HepG2 (cell line): ENCODE data around the gene LMAN1L. TPM values are rescaled to one million over a fixed set of nuclear protein-coding genes. Genes with fewer than 3 reads are reported as not detected.

ENCODE experiments used
- ATAC-seq: fragments of 200-7000 bp; cut with Tn5 transposase; 3 replicates; pipeline ENCODE4 v1.9.1; 2020; ENCODE audit warnings: mild to moderate bottlenecking, moderate library complexity
- BruUV-seq: library from RNA; stranded (reverse); fragments of 400-500 nt; replicated peaks from 2 replicates; lab custom pipeline; 2021; lab: Mats Ljungman, UMichigan
- CTCF ChIA-PET: fragments of 300-600 bp; formaldehyde crosslinking; extraction: SDS; loops from one replicate; lab custom pipeline; 2021; ENCODE audit warnings: low total read pairs, inconsistent platforms, low intra/inter-chr PET ratio; lab: Yijun Ruan, JAX
- POLR2A ChIA-PET: fragments of 350-600 bp; sonication (Branson Sonifier 250); formaldehyde crosslinking; loops from one replicate; lab custom pipeline; 2020; ENCODE audit warnings: antibody characterized with exemption, inconsistent platforms; lab: Yijun Ruan, JAX
- DNase-seq: peaks from one replicate; pipeline ENCODE4 v3.0.0-alpha.2; 2015; ENCODE audit warnings: low spot score
- FAIRE-seq: peaks from 3 replicates; lab custom pipeline; 2011; peaks lifted over from hg19 to GRCh38; lab: Jason Lieb, UNC
- H2AFZ ChIP-seq: one replicate; pipeline ENCODE4 v1.6.1; 2011; ENCODE audit warnings: low read length, inconsistent platforms
- H3K27ac ChIP-seq: fragments of 300-600 bp; 3 replicates; pipeline ENCODE4 v1.8.0; 2011; ENCODE audit warnings: mixed run types, mild to moderate bottlenecking, mixed read lengths, low read length, inconsistent platforms; ENCODE audit not compliant: insufficient read depth; ENCODE audit errors: extremely low read length
- H3K27me3 ChIP-seq, 2 experiments: fragments of 200-600 bp in 1 of 2; 2 replicates in 1 of 2; 3 replicates in 1 of 2; pipeline versions ENCODE4 v1.6.0 to v1.8.0; 2011; ENCODE audit warnings: low read length in 2 of 2, mild to moderate bottlenecking in 2 of 2, moderate library complexity in 2 of 2, inconsistent platforms in 1 of 2; ENCODE audit not compliant: insufficient read depth in 2 of 2, control insufficient read depth in 1 of 2
- H3K36me3 ChIP-seq, 2 experiments: fragments of 200-600 bp in 1 of 2; replicated peaks in 1 of 2; 2 replicates in 1 of 2; 3 replicates in 1 of 2; pipeline versions ENCODE4 v1.5.1 to v1.8.0; 2011; ENCODE audit warnings: low read length in 2 of 2, inconsistent platforms in 1 of 2; ENCODE audit not compliant: insufficient read depth in 2 of 2, control insufficient read depth in 1 of 2
- H3K4me1 ChIP-seq: 2 replicates; pipeline ENCODE4 v1.5.1; 2012; ENCODE audit warnings: low read length, inconsistent platforms; ENCODE audit not compliant: insufficient read depth
- H3K4me2 ChIP-seq: 2 replicates; pipeline ENCODE4 v1.6.0; 2011; ENCODE audit warnings: low read depth, low read length, inconsistent platforms
- H3K4me3 ChIP-seq, 3 experiments: fragments of 200-600 bp in 1 of 3; sonication (generic), shearing (Covaris generic) in 1 of 3; replicated peaks in 1 of 3; 2 replicates each; pipeline ENCODE4 v1.5.1; 2011 to 2016; ENCODE audit warnings: low read length in 3 of 3, inconsistent platforms in 2 of 3, low read depth in 2 of 3, mild to moderate bottlenecking in 2 of 3, control low read depth in 1 of 3, mixed read lengths in 1 of 3; ENCODE audit not compliant: insufficient read depth in 1 of 3
- H3K79me2 ChIP-seq: one replicate; pipeline ENCODE4 v1.6.1; 2011; ENCODE audit warnings: low read length, inconsistent platforms; ENCODE audit not compliant: insufficient read depth
- H3K9ac ChIP-seq: 2 replicates; pipeline ENCODE4 v1.6.0; 2011; ENCODE audit warnings: mild to moderate bottlenecking, low read depth, low read length, inconsistent platforms; ENCODE audit not compliant: insufficient read depth
- H3K9me3 ChIP-seq: 2 replicates; pipeline ENCODE4 v1.5.1; 2012; ENCODE audit warnings: mild to moderate bottlenecking, low read length
- H4K20me1 ChIP-seq: 2 replicates; pipeline ENCODE4 v1.6.0; 2011; ENCODE audit warnings: inconsistent platforms, mild to moderate bottlenecking, low read length, moderate library complexity; ENCODE audit not compliant: insufficient read depth
- FOSL2 ChIP-seq: sonication (generic); formaldehyde crosslinking; IDR thresholded peaks from 2 replicates; pipeline ENCODE4 v1.4.0; 2020; ENCODE audit warnings: missing genetic modification reagents
- ISL2 ChIP-seq: sonication (generic); formaldehyde crosslinking; IDR thresholded peaks from 2 replicates; pipeline ENCODE4 v1.5.0; 2020; ENCODE audit warnings: missing genetic modification reagents
- ZFX ChIP-seq: sonication (generic); formaldehyde crosslinking; IDR thresholded peaks from 2 replicates; pipeline ENCODE4 v1.4.0; 2020; ENCODE audit warnings: mild to moderate bottlenecking, low read depth, missing genetic modification reagents, moderate library complexity
- WGBS: methylation state at CpG from one replicate; pipeline ENCODE4 v1.1.6; 2017; ENCODE audit warnings: low lambda C conversion rate; 5-methylcytosine and 5-hydroxymethylcytosine counted together
- in situ Hi-C: cut with HindIII; loops from 2 replicates; pipeline ENCODE4 v1.10.0; 2017; ENCODE audit warnings: low pct_unique_long_range_greater_than_20kb; ENCODE audit not compliant: extremely low pct_ligation_motif_present
- intact Hi-C: fragments of 100-400 bp; cut with micrococcal nuclease; formaldehyde crosslinking; loops from one replicate; pipeline ENCODE4 v1.10.0; 2022; ENCODE audit not compliant: unreplicated experiment
- polyA plus RNA-seq, 8 experiments: library from polyadenylated mRNA; depleted of rRNA in 3 of 8; stranded (reverse) in 7 of 8; unstranded in 1 of 8; fragments of >200 nt; fragmentation: Illumina TruSeq in 4 of 8; extraction: Trizol in 4 of 8; gene quantifications; 2 replicates each; pipeline versions ENCODE4 v1.2.1 to v1.2.3, GENCODE V29; 2011 to 2016; ENCODE audit warnings: low read depth in 4 of 8, missing spikeins in 1 of 8, mixed read lengths in 1 of 8; ENCODE audit not compliant: insufficient read depth in 1 of 8
- total RNA-seq, 5 experiments: library from RNA; depleted of rRNA; stranded (reverse); fragments of >200 nt; fragmentation: Illumina TruSeq; extraction: Trizol; gene quantifications; 2 replicates each; pipeline ENCODE4 v1.2.3, GENCODE V29; 2016; ENCODE audit warnings: low read depth in 1 of 5
- TF ChIP-seq, protein P1 (sequence below): sonication (generic); formaldehyde crosslinking; conservative IDR thresholded peaks from 2 replicates; pipeline ENCODE4 v1.4.0; 2020; ENCODE audit warnings: mild to moderate bottlenecking, missing genetic modification reagents, moderate library complexity

Gene LMAN1L
- total and polyA plus RNA-seq, 2 of the 13 experiments (the other 11 are each of a cell fraction or from before 2014, with no cell fraction given): not detected

DNA sequence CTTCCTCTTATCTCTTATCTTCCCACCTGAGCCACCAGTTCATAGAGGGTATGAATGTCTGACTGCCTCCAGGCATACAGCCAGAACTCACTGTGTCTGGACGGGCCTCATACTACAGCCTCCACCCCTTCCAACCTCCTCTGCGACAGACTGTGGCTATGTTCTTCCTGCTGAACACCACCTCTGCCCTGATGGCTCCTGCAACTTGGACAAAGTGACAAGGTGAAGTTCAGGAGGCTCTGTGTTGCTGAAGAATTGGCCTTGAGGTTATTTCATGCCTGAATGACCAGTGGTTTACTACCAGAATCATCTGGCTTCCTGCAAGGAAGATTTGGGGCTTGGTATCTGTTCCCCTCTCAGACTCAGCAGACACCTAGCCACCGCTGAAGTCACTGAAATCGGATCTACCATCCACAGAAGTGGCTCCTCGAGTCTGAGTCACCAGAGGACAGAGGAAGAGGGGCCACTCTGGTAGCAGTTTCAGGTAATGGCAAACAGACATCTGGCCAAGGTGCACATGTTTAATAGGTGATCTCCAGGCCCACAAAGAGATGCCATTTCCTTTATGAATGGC, 44.5 kb downstream of the LMAN1L start:
- Histone ChIP-seq H3K9ac (no peak overlapping the region), H3K4me1 (peaks cover 20% of the 10 kb centered on the region), H4K20me1 (0 out of 2 replicates have a peak, but pooled peaks cover 3% of the 10 kb centered on the region), H3K4me2 (no peak overlapping the region), H3K36me3 (peaks cover 12 to 24% of the 10 kb centered on the region in 2 experiments; a peak in 4 of 5 replicates), H2AFZ (no peak overlapping the region), H3K27ac (no peak overlapping the region), H3K79me2 (peaks cover 12% of the 10 kb centered on the region), H3K4me3 (no peak overlapping the region), H3K9me3 (no peaks in the 10 kb centered on the region), H3K27me3 (no peaks in the 10 kb centered on the region)
- ATAC-seq (peak; percentile 69), FAIRE-seq (no peak), DNase-seq (no peak)
- ChIA-PET POLR2A (interaction anchor here (1.0 kb wide), 1 partner anchor 13 kb away, joined by 3 read pairs; no protein-coding TSS in a partner anchor), CTCF (no interaction called here)
- TF ChIP-seq ZFX (CRISPR knock-in tag): 0 out of 2 replicates have a peak, but pooled peaks have one; percentile 28
- TF ChIP-seq, protein P1, sequence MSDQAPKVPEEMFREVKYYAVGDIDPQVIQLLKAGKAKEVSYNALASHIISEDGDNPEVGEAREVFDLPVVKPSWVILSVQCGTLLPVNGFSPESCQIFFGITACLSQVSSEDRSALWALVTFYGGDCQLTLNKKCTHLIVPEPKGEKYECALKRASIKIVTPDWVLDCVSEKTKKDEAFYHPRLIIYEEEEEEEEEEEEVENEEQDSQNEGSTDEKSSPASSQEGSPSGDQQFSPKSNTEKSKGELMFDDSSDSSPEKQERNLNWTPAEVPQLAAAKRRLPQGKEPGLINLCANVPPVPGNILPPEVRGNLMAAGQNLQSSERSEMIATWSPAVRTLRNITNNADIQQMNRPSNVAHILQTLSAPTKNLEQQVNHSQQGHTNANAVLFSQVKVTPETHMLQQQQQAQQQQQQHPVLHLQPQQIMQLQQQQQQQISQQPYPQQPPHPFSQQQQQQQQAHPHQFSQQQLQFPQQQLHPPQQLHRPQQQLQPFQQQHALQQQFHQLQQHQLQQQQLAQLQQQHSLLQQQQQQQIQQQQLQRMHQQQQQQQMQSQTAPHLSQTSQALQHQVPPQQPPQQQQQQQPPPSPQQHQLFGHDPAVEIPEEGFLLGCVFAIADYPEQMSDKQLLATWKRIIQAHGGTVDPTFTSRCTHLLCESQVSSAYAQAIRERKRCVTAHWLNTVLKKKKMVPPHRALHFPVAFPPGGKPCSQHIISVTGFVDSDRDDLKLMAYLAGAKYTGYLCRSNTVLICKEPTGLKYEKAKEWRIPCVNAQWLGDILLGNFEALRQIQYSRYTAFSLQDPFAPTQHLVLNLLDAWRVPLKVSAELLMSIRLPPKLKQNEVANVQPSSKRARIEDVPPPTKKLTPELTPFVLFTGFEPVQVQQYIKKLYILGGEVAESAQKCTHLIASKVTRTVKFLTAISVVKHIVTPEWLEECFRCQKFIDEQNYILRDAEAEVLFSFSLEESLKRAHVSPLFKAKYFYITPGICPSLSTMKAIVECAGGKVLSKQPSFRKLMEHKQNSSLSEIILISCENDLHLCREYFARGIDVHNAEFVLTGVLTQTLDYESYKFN (CRISPR knock-in tag): 0 out of 2 replicates have a peak, but pooled peaks have one; percentile 33
- peak; percentile 64 for TF ChIP-seq FOSL2 (CRISPR knock-in tag)
- no peak for TF ChIP-seq ISL2
- BruUV-seq: no TSS peak
- intact Hi-C loops: loop anchor here (2.0 kb wide), 1 partner anchor 14 kb away; the partner anchor contains the start of gene ULK3
- in situ Hi-C loops: no loop called here
- 62% methylated on average over 2 of the region's 5 CpGs for WGBS
